PC-3 (cell line): ENCODE measurements around the gene FRAT2. TPM values are rescaled to one million over a fixed set of nuclear protein-coding genes. Genes with fewer than 3 reads are reported as not detected.

Experiments
- ATAC-seq: fragments of 200-7000 bp; cut with Tn5 transposase; 2 replicates; pipeline ENCODE4 v1.9.1; 2020; ENCODE audit warnings: mild to moderate bottlenecking, moderate library complexity
- BruUV-seq: library from RNA; stranded (reverse); fragments of 400-500 nt; replicated peaks from 2 replicates; lab custom pipeline; 2021; lab: Mats Ljungman, UMichigan
- CTCF ChIA-PET: fragments of 300-600 bp; sonication (Branson Sonifier 250); formaldehyde crosslinking; loops from one replicate; lab custom pipeline; 2022; ENCODE audit warnings: antibody characterized with exemption; lab: Charles Lee
- POLR2A ChIA-PET: fragments of 300-600 bp; sonication (Branson Sonifier 250); formaldehyde crosslinking; loops from one replicate; lab custom pipeline; 2022; ENCODE audit warnings: antibody characterized with exemption; ENCODE audit not compliant: unreplicated experiment; lab: Charles Lee
- DNase-seq: peaks from one replicate; pipeline ENCODE4 v3.0.0-alpha.2; 2015
- H2AFZ ChIP-seq: fragments of 300-600 bp; sonication (generic); 2 replicates; pipeline ENCODE4 v1.6.0; 2016; ENCODE audit warnings: antibody characterized with exemption, low read length
- H3F3A ChIP-seq: fragments of 300-600 bp; sonication (generic); one replicate; pipeline ENCODE4 v1.6.0; 2017; ENCODE audit warnings: antibody characterized with exemption, low read length, control low read depth, mild to moderate bottlenecking; ENCODE audit not compliant: unreplicated experiment
- H3K27ac ChIP-seq: fragments of 300-600 bp; sonication (generic); 2 replicates; pipeline ENCODE4 v1.5.1; 2016; ENCODE audit warnings: mild to moderate bottlenecking, low read length
- H3K27me3 ChIP-seq: fragments of 300-600 bp; sonication (generic); 2 replicates; pipeline ENCODE4 v1.6.1; 2016; ENCODE audit warnings: low read length, mixed read lengths
- H3K36me3 ChIP-seq: fragments of 300-600 bp; sonication (generic); 2 replicates; pipeline ENCODE4 v1.6.1; 2016; ENCODE audit warnings: low read depth, mixed run types, low read length, mixed read lengths
- H3K4me1 ChIP-seq: fragments of 300-600 bp; sonication (generic); 2 replicates; pipeline ENCODE4 v1.5.1; 2016; ENCODE audit warnings: low read length; ENCODE audit not compliant: insufficient read depth
- H3K4me2 ChIP-seq: fragments of 300-600 bp; sonication (generic); 2 replicates; pipeline ENCODE4 v1.6.0; 2016; ENCODE audit warnings: low read length
- H3K4me3 ChIP-seq: fragments of 300-600 bp; sonication (generic); 2 replicates; pipeline ENCODE4 v1.5.1; 2016; ENCODE audit warnings: mild to moderate bottlenecking, low read length, mixed read lengths
- H3K79me2 ChIP-seq: fragments of 300-600 bp; sonication (generic); 2 replicates; pipeline ENCODE4 v1.6.1; 2017; ENCODE audit warnings: low read length, mixed read lengths
- H3K9ac ChIP-seq: fragments of 300-600 bp; sonication (generic); 2 replicates; pipeline ENCODE4 v1.6.0; 2016; ENCODE audit warnings: mild to moderate bottlenecking, low read length
- H3K9me2 ChIP-seq: fragments of 300-600 bp; sonication (generic); replicated peaks from 2 replicates; pipeline ENCODE4 v1.6.1; 2016; ENCODE audit warnings: mixed run types, low read length, mixed read lengths
- H3K9me3 ChIP-seq: fragments of 300-600 bp; sonication (generic); 2 replicates; pipeline ENCODE4 v1.6.1; 2016; ENCODE audit warnings: low read length, mixed read lengths
- H4K20me1 ChIP-seq: fragments of 300-600 bp; sonication (generic); 2 replicates; pipeline ENCODE4 v1.6.1; 2016; ENCODE audit warnings: low read length, mixed read lengths
- CTCF ChIP-seq: fragments of 300-600 bp; sonication (generic); conservative IDR thresholded peaks from 2 replicates; pipeline ENCODE4 v1.5.1; 2017; ENCODE audit warnings: antibody characterized with exemption, low read depth, mild to moderate bottlenecking, low read length
- EZH2 ChIP-seq: fragments of 300-600 bp; sonication (generic); IDR thresholded peaks from one replicate; pipeline ENCODE4 v1.6.1; 2017; ENCODE audit warnings: antibody characterized with exemption, mild to moderate bottlenecking, low read length; ENCODE audit not compliant: unreplicated experiment
- EZH2phosphoT487 ChIP-seq: fragments of 300-600 bp; sonication (generic); IDR thresholded peaks from 2 replicates; pipeline ENCODE4 v1.6.1; 2018; ENCODE audit warnings: mild to moderate bottlenecking, antibody characterized with exemption, low read length, borderline replicate concordance
- intact Hi-C: fragments of 100-400 bp; cut with micrococcal nuclease; formaldehyde crosslinking; loops from 2 replicates; pipeline ENCODE4 v1.9.0; 2023
- total RNA-seq: library from RNA; depleted of rRNA; stranded (reverse); fragments of >200 nt; gene quantifications from 2 replicates; pipeline ENCODE4 v1.2.3, GENCODE V29; 2014

FRAT2 gene
- total RNA-seq, 1 experiment from 2014 or later: 19.2 TPM

- POLR2A ChIA-PET: no interaction called here
- CTCF ChIA-PET: no interaction called here
These were observed 23.4 kb downstream of the FRAT2 start for GRCh38 chr10:97311111-97311626.

DNA sequence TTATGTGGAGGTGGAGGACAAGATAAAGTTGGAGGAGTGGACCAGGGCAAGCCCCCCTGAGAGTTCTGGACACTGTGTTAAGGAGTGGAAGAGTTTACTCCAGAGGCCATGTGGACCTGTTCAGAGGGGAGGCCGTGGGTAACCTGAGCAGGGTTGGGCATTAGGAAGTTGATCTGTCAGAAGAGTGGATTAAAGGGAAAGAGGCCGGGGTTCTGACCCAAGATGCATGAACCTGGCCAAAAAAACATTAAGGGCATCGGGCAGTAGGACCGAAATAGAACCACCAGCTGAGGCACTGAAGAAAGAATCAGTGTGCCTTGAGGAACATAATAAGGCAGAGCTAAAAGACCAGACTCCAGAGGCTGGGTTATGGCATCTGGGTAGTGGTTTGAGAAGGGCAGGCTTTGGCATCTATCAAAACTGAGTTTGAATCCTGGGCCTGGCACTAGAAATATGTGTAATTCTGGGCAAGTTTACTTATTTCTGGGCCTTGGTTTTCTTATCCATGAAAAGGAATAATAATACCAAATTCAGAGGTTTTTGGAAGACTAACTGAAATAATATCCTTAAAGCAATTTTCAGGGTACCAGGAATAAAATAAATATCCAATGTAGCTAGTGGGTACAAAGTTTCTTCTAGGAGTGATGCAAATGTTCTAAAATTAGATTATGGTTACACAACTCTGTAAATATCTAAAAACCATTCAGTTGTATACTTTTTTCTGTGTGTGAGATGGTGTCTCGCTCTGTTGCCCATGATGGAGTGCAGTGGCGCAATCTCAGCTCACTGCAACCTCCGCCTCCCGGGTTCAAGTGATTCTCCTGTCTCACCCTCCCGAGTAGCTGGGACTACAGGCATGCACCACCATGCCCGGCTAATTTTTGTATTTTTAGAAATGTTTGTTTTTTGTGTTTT is 26.4 kb downstream of the FRAT2 start:
- no peak overlapping the region for H3K4me2 ChIP-seq
- no peak for ATAC-seq
- TF ChIP-seq CTCF (no peak), EZH2phosphoT487 (no peak), EZH2 (no peak)
- no TSS peak for BruUV-seq
- H3K9ac ChIP-seq: no peak overlapping the region
- POLR2A ChIA-PET: no interaction called here
- H3K36me3 ChIP-seq: no peaks in the 10 kb centered on the region
- no peak overlapping the region for H2AFZ ChIP-seq
- H3K4me1 ChIP-seq: no peaks in the 10 kb centered on the region
- intact Hi-C loops: no loop called here
- CTCF ChIA-PET: interaction anchor here (0.5 kb wide), 1 partner anchor 25 kb away, joined by 3 read pairs; no protein-coding TSS in a partner anchor
- H3K4me3 ChIP-seq: no peak overlapping the region
- H3K27ac ChIP-seq: no peak overlapping the region
- no peaks in the 10 kb centered on the region for H3F3A ChIP-seq
- no peaks in the 10 kb centered on the region for H4K20me1 ChIP-seq
- H3K9me2 ChIP-seq: no peaks in the 10 kb centered on the region
- H3K9me3 ChIP-seq: no peaks in the 10 kb centered on the region
- no peak for DNase-seq
- no peaks in the 10 kb centered on the region for H3K27me3 ChIP-seq
- H3K79me2 ChIP-seq: no peaks in the 10 kb centered on the region

More at GRCh38 chr10:97311111-97311626, 23.4 kb downstream of the FRAT2 start:
- intact Hi-C loops: no loop called here
- no peak for TF ChIP-seq CTCF
- no peak for TF ChIP-seq EZH2phosphoT487
- no peak for TF ChIP-seq EZH2
- BruUV-seq: no TSS peak
- Histone ChIP-seq H3K36me3 (no peaks in the 10 kb centered on the region), H3K4me3 (no peak overlapping the region), H3K9me2 (no peaks in the 10 kb centered on the region), H4K20me1 (no peaks in the 10 kb centered on the region), H2AFZ (no peak overlapping the region), H3F3A (no peaks in the 10 kb centered on the region), H3K27ac (no peak overlapping the region), H3K4me1 (no peaks in the 10 kb centered on the region), H3K27me3 (no peaks in the 10 kb centered on the region), H3K9ac (no peak overlapping the region), H3K79me2 (no peaks in the 10 kb centered on the region), H3K4me2 (no peak overlapping the region), H3K9me3 (no peaks in the 10 kb centered on the region)
- ATAC-seq (no peak), DNase-seq (no peak)

DNA sequence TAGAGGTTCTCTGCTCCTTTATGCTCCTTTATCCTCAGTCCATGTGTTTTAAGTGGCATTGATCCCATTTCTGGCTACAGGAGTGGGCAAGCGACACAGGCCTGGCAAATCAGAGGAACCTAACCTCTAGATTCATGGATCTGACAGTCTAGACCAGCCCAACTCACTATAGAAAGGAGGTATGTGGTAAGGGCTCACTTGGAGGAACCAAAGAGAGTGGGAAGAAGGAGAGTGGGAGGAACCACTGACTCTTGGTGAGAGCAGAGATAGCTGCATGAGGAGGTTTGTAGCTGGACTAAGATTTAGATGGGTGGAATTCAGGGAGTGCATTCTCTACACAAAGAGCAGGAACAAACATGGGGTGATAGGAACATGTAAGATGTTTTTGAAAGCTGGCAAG is 27.1 kb downstream of the FRAT2 start:
- H3K9me2 ChIP-seq: no peaks in the 10 kb centered on the region
- H3K9ac ChIP-seq: no peak overlapping the region
- no peak for TF ChIP-seq EZH2phosphoT487
- no peak for TF ChIP-seq CTCF
- TF ChIP-seq EZH2: no peak
- BruUV-seq: no TSS peak
- no peak for ATAC-seq
- intact Hi-C loops: no loop called here
- no peak overlapping the region for H3K4me2 ChIP-seq
- H3K36me3 ChIP-seq: no peaks in the 10 kb centered on the region
- H3F3A ChIP-seq: no peaks in the 10 kb centered on the region
- ChIA-PET POLR2A (no interaction called here), CTCF (no interaction called here)
- no peaks in the 10 kb centered on the region for H3K4me1 ChIP-seq
- no peak overlapping the region for H3K27ac ChIP-seq
- no peak overlapping the region for H3K4me3 ChIP-seq
- no peaks in the 10 kb centered on the region for H3K9me3 ChIP-seq
- no peak overlapping the region for H2AFZ ChIP-seq
- no peaks in the 10 kb centered on the region for H3K27me3 ChIP-seq
- DNase-seq: no peak
- no peaks in the 10 kb centered on the region for H4K20me1 ChIP-seq
- H3K79me2 ChIP-seq: no peaks in the 10 kb centered on the region
